HG02642 (cell line): ENCODE measurements around the gene CMTM4.
A peak's percentile ranks its signal among the peaks of the same experiment; 100 is the strongest.

Experiments
- ATAC-seq: cut with Tn5 transposase; IDR thresholded peaks from one replicate; pipeline ENCODE4 v1.9.1; 2021; ENCODE audit warnings: mild to moderate bottlenecking; ENCODE audit not compliant: unreplicated experiment, poor library complexity

Gene CMTM4

DNA sequence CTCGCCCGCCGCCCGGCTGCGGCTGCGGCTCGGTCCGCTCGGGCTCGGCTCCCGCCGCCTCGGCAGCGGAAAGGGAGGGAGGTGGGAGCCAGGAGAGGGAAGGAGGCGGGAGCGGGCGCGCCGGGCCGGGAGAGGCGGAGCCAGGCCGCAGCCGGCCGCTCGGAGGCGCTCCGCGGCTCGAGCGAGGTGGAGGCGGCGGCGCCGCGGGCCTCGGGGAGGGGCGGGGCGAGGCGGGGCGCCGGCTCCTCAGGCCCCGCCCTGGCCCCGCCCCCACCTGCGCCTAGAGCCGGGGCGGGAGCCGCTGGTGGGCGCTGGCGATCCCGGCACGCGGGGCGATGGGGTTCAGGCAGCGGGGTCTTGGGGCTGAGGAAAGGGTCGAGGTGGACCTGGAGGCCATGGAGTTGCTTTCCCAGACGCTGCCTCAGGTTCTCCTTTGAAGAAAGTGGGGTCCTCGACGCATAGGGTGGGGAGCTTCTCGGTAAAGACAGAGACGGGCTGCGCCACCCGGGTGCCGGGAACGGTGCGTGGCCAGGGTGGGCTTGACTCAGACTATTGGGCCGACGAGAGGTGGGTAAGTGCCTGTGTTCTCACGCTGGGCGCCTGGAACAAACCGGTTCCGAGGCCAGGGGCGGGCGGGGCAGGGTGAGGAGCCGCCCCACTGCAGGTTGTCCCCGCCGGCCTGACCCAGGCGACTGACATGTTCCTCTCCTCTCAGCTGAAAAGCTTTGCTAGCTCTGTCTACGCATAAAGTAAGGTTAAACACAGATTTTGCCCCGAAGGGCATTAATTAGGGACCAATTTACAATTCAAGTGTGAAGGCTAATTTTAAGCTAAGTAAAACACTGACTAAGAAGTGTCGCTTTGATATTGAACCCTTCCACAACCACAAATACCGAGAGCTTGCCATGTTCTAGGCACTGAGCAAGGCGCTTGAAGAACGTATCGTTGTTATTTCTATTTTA lies at the start of gene CMTM4:
CMTM4 (minus strand) TSS at position 75 of the 962 bp plus-strand sequence. CDS start 218 bp downstream, outside the sequence.
- peak; percentile 91 for ATAC-seq

DNA sequence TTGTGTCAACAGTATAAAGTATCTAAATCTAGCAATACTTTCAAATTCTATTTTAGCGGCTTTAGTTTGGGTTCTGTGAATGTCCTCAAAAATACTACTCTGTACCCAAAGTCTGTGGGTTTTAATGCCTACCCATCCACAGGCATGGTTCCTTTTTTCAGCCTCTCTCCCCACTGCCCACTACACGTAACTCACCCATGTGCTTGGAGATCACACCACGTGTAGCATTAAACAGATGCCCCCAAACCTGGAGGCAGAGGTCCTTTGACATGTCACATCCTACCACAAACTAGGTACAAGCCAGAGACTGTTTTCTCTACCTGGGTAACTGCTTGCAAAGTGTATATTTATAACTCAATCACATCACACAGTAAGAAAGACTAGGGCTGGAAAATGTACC lies 49.5 kb upstream of the CMTM4 start:
- ATAC-seq: no peak

- no peak for ATAC-seq
Observed at GRCh38 chr16:66741950-66742808, 45.6 kb upstream of the CMTM4 start.

DNA sequence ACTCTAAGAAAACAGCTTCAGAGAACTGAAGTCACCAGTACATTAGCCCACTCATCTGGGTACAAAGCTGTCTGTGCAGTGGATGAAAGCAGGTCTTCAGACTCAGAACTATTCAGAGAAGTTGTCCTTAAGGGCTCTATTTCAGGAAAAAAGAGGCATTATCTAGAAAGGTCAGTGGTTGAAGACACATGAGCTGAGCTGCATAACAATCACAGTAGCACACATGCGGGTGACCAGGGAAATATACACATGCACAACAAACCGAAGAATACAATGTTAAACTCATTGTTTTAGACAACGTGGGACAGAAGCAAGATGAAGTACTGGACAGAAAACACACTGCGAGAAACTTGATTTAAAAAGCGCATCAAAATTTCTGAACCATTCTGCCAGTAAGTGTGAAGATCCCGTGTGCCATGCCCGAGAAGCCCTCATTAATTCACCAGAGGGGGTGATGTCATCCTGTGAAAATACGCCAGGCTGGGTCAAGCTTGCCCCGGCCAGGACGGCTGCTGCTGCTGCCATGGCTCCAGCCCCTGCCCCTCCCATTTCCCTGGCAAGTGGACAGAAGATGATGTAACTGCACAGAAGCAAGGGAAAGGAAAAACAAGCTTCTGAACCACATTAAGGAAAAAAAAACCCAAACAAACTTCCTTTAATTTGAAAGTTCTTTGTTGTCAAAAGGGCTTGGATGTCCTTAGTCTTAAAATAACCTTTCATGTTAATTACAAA lies 44.8 kb upstream of the CMTM4 start:
- ATAC-seq: no peak

DNA sequence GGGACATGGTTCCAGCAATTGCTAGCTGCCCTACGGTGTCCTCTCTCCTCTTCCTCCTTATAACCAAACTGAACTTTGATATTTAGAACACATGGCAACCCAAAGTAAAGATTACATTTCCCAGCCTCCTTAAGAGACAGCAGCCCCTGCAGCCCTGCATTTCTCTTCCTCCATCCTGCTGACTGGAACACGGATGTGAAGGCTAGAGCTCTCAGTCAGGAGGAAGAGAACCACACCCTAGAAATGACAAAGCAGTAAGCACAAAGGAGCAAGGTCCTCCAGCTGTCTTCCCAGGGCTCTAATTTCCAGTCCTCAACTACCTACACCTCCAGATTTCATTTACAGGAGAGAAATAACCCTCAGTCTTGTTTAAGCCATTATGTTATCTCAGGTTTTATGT lies 44.0 kb upstream of the CMTM4 start:
- ATAC-seq: no peak

- no peak for ATAC-seq
Observed at GRCh38 chr16:66740010-66740409, 43.5 kb upstream of the CMTM4 start.

DNA sequence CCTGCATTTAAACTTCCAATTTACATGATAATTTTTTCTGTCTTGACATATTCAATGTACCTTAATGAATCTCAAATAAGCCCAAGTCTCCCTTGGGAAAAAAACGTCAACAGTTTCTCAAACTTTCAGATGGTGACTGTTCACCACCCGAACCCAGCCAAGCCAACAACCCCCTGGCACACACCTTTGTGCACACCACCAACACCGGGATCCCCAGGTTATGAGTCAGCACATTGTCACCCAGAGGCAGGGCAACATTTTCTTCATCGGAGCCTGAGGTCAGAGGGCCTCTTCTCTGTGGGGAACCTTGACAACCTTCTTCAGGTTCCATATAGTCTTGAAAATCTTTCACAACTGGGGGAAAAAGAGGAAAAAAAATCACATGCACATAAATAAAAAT lies 39.3 kb upstream of the CMTM4 start:
- no peak for ATAC-seq

DNA sequence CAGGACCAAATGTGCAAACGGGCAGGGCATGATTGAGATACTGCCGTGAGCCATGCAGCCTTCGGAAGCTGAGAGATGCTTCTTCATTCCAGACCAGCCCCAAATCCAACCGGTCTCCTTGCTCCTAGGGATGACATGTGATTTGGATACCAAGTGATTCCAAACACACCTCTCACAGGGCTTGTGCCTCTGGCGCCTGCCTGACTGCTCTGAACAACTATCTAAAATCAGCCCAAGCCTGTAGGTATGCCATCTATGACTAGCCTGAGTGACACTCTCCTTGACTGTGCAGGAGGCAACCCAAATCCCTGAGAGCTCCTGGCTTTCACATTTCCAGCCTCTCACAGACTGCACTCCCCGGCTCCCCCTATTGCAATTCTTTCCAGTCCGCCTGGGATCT lies 34.6 kb upstream of the CMTM4 start:
- ATAC-seq: no peak

DNA sequence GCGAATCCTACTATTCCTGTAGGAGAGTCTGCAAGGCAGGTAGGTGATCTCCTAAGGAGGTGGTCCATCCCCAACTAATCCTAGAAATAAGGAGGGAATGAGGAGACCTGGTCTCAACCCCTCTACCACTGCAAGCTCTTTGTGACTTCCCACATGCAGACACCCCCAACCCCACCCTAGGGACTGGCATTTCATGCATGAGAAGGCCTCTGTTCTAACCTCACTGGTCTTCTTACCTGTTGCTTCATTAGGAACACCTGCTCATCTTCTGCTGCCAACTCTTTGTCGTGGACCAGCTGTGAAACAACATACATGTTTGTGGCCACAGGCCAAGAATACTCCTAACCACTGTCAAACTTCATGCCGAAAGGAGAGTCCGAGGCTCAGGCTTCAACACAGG lies 32.3 kb upstream of the CMTM4 start:
- ATAC-seq: no peak

DNA sequence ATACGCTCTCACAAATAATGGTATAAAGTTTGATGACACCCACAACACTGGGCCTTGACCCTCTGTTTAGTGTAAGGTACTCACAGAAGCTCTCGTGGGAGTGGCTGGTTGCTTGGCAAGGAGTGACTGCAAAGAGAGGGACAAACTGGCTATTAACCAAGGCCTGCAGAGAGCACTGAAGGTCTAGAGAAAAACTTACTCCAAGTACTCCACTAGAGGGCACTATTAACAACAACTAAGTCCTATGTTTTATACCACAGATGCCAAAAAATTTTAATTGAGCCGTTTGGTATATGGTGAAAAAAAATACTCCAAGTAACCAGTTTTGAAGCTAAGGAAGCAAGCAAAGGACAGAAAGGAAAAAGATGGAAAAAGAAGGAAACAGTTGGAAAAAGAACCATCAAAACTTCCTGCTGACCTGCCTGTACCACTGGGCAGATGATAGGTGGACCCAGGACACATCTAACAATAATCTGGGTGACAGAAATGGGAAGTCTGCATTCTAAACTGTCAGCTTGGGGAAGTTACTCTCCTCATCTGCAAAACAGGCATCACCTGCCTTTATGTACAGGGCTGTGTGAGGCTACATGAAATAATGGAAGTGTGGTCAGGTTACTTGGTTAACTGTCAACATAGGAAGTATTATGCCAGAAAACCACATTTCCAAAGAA lies 31.7 kb upstream of the CMTM4 start:
- ATAC-seq: no peak

GRCh38 chr16:66720766-66721165 lies 24.2 kb upstream of the CMTM4 start:
- ATAC-seq: no peak

DNA sequence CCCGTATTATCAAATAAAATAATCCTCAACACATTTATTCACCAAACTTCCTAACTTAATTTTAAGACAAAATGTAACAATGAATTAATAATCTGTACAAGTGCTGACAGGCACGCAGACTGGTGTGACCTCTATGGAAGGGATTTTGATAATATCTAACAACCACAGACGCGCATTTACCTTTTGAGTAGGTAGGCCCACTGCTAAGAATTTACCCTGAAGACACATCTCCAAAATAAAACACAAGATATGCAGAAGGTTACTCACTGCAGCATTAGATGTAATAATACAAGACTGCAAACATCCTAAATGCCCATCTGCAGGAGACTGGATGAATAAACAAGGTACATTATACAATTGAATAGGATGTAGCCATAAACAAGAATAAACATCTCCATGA lies 22.7 kb upstream of the CMTM4 start:
- no peak for ATAC-seq

DNA sequence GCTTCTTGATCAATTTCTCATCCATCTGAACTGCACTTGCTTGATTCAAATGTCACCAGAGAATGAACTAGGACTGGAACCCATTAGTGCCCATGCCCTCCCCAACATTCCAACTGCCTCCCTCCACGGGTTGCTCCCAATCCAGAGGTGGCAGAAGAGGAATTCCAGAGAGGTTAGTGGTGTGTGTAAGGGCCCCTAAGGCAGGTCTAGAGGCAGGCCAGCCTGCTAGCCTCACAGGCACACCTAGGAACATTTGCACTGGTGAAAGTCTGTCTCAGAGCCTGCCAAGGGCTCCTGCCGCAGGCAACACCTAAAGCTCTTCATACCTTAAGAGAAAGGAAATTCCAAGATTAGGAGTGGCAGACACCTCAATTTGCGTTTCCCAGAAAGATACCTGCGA lies 21.2 kb upstream of the CMTM4 start:
- ATAC-seq: no peak

DNA sequence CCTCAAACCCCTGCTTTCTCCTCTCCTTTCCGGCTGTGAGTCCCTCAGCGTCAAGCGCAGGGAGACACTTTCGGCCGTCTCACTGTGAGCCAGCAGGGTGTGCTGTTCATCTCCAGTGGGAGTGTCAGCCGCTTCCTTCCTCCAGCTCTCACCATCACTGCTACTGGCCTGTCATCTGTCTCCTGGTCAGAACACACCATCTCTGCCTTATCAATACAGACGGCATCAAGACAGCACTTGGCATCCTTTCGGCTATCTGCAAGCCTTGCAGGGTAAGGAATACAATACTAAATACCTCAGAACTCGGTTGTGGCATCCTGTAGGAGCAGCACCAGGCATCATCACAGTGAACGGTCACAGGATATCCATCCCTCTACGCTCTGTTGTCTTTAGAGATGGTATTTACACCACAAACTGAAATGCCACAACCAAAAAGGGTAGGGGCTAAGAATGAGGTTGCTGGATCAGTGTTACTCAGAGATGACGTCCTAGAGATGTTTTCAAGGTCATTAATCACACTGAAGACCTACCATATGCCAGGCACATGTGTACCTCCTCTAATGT lies 20.7 kb upstream of the CMTM4 start:
- ATAC-seq: no peak

DNA sequence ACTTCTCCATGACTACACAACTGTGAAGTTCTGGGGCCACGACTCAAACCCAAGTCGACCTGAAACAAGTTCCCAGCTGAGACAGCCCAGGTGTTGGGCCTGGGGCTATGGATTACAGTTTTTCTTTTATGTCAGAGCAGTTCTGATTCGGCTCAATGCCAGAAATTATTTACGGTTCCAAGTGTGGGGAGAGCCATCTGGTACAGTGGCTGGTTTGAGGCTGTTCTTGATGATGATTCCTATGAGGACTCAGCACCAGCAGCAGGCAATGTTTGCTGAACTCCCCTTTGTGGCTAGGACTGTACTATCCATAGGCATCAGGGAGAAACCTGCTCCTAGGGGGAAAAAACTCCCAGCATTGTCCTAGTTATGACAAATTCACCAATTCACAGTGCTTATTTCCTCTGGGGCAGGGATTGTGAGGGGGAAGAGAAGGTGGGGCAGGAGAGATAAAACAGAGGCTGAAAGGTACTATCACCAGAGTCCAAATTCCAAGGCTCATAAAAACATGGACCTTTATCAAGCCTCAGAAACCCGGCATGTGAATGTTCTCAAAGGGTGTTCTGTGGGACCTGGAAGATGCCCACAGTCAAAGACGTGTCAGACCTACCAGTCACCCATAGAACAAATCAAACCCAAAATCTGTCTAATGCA lies 18.2 kb upstream of the CMTM4 start:
- ATAC-seq: no peak

GRCh38 chr16:66714062-66714461 lies 17.5 kb upstream of the CMTM4 start:
- no peak for ATAC-seq

DNA sequence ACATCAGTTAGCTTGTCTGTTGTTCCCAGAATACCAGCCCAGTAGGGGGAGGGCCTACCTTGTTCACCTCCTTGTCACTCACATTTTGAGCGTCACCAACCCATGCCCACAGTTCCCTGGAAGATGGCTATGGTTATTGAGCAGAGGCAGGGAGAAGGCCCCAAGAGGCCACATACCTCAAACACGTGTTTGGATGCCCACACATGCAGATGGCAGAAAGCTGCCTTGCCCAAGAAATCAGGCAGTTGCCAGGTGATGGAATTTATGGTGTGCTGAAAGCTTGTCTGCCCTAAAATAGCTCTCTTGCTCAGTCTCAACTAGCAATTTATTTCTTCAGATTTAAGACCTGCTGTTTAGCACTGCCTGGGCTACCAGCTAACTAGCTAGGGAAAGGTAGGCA lies 16.5 kb upstream of the CMTM4 start:
- ATAC-seq: no peak

- ATAC-seq: no peak
Observed at GRCh38 chr16:66712512-66712911, 16.0 kb upstream of the CMTM4 start.

DNA sequence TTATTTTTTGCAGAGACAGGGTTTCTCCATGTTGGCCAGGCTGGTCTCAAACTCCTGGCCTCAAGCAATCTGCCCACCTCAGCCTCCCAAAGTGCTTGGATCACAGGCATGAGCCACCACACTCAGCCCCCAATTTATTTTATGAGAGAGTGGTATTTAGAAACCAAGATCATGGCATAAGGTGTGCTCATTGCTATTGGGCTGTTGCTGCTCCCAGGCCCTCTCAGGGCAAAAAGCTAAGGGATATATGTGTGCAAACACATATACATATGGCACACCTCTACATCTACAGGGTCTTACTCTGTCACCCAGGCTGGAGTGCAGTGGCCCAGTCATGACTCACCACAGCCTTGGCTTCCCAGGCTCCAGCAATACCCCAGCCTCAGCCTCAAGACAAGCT lies 15.0 kb upstream of the CMTM4 start:
- no peak for ATAC-seq
